Upper lobe of left lung (tissue), 4 donors: Measurements from ENCODE around the gene TBL1XR1.

Experiments used
- POLR2AphosphoS5 ChIP-seq, 2 donors: sonication (generic); formaldehyde crosslinking; IDR thresholded peaks; one replicate each; pipeline ENCODE4 v1.5.1; 2017; ENCODE audit warnings: antibody characterized with exemption in 2 of 2
- TF ChIP-seq, protein P1 (sequence below), 6 experiments: fragments of 450-650 bp in 4 of 6; fragments of 200-600 bp in 2 of 6; sonication (generic) in 2 of 6; IDR thresholded peaks; one replicate each; pipeline ENCODE4 v1.5.1; 2016 to 2019; ENCODE audit warnings: antibody characterized with exemption in 6 of 6

DNA sequence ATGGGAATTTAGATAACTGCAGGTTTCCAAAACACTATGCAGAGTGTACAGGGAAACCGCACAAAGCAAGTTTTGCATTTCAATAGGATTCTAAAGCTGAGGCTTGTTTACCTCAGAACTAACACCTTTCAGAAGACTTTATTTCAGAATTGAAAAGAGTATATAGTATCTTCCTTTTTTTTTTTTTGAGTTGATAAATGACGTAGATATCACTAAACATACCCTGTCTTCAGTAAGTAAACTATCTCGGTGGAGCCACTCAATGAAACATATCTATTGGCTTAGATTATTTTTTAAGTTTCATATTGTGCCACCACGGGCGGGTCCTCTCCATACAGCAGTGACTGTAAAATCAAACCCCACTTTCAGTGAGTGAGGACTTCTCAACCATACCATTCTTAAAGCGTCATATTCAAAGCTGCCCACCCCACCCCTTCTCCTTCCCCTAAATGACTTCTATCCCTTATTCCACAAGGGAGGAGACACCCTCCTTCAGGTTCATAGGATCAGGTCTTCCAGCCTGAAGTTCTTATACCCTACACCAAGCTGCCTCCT lies 2.0 kb upstream of the TBL1XR1 start:
- TF ChIP-seq, protein P1, sequence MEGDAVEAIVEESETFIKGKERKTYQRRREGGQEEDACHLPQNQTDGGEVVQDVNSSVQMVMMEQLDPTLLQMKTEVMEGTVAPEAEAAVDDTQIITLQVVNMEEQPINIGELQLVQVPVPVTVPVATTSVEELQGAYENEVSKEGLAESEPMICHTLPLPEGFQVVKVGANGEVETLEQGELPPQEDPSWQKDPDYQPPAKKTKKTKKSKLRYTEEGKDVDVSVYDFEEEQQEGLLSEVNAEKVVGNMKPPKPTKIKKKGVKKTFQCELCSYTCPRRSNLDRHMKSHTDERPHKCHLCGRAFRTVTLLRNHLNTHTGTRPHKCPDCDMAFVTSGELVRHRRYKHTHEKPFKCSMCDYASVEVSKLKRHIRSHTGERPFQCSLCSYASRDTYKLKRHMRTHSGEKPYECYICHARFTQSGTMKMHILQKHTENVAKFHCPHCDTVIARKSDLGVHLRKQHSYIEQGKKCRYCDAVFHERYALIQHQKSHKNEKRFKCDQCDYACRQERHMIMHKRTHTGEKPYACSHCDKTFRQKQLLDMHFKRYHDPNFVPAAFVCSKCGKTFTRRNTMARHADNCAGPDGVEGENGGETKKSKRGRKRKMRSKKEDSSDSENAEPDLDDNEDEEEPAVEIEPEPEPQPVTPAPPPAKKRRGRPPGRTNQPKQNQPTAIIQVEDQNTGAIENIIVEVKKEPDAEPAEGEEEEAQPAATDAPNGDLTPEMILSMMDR (IDR thresholded peaks at IDR 0.05): no peak
- no peak for TF ChIP-seq POLR2AphosphoS5 (IDR thresholded peaks at IDR 0.05)
